Left lung (tissue), 10 donors: ENCODE data around the gene RGS11. TPM values are rescaled to one million over a fixed set of nuclear protein-coding genes. Genes with fewer than 3 reads are reported as not detected.

Experiments
- ATAC-seq: fragments of 200-7000 bp; cut with Tn5 transposase; one replicate; pipeline ENCODE4 v1.9.1; 2020; ENCODE audit warnings: moderate library complexity
- DNase-seq, 4 donors: peaks; one replicate each; pipeline ENCODE4 v3.0.0-alpha.2; 2013 to 2020
- H3K27ac ChIP-seq, 2 donors: fragments of 200-600 bp; sonication (generic) in 1 of 2; one replicate each; pipeline versions ENCODE4 v1.5.0 to v1.8.0; 2020 to 2021
- H3K27me3 ChIP-seq, 2 donors: fragments of 200-600 bp; sonication (generic) in 1 of 2; one replicate each; pipeline versions ENCODE4 v1.5.0 to v1.8.0; 2020 to 2021
- H3K36me3 ChIP-seq, 2 donors: fragments of 200-600 bp; sonication (generic) in 1 of 2; one replicate each; pipeline versions ENCODE4 v1.5.0 to v1.8.0; 2020 to 2021
- H3K4me1 ChIP-seq, 2 donors: fragments of 200-600 bp; one replicate each; pipeline ENCODE4 v1.8.0; 2021
- H3K4me3 ChIP-seq, 2 donors: fragments of 200-600 bp; sonication (generic) in 1 of 2; one replicate each; pipeline versions ENCODE4 v1.5.0 to v1.8.0; 2020 to 2021; ENCODE audit warnings: mild to moderate bottlenecking in 1 of 2
- H3K9me3 ChIP-seq, 2 donors: fragments of 200-600 bp; sonication (generic) in 1 of 2; one replicate each; pipeline versions ENCODE4 v1.5.0 to v1.8.0; 2020 to 2021
- CTCF ChIP-seq, 2 donors: fragments of 200-600 bp; sonication (generic) in 1 of 2; IDR thresholded peaks; one replicate each; pipeline versions ENCODE4 v1.5.0 to v1.8.0; 2021; ENCODE audit warnings: antibody characterized with exemption in 2 of 2
- intact Hi-C, 2 donors: fragments of 100-400 bp; cut with DNase I; formaldehyde crosslinking; loops; one replicate each; pipeline versions ENCODE4 v1.11.2 to v1.14.2; 2022
- polyA plus RNA-seq, 6 donors: library from polyadenylated mRNA; unstranded; fragments of 120-200 nt; gene quantifications; one replicate each; pipeline ENCODE4 v1.2.1, GENCODE V29; 2013; ENCODE audit not compliant: insufficient read length in 6 of 6
- total RNA-seq, 2 donors: library from RNA; stranded (reverse); fragmentation: NEBNext Ultra II Directional; extraction: Animal tissue kit (Norgen Biotek cat#: 25700); gene quantifications; one replicate each; pipeline ENCODE4 v1.2.1, GENCODE V29; 2021
- donor health status: DM: no; HTN: yes; CAD: no.
- donor health status: DM: no; HTN: no; CAD: no.

RGS11 gene
- total and polyA plus RNA-seq, 8 donors: 1.8 to 8.3 (median 4.1) TPM

- peak; percentile 21 for ATAC-seq
- H3K36me3 ChIP-seq: peaks cover 0 to 41% of the 10 kb centered on the region in 2 donors
- peaks cover 14 to 29% of the 10 kb centered on the region in 2 donors for H3K4me1 ChIP-seq
- no peaks in the 10 kb centered on the region for H3K9me3 ChIP-seq
- no peaks in the 10 kb centered on the region for H3K27me3 ChIP-seq
- no peak for TF ChIP-seq CTCF (IDR thresholded peaks at IDR 0.05)
- H3K27ac ChIP-seq: peak overlapping the region; percentile 95 to 96
- H3K4me3 ChIP-seq: peak overlapping the region; percentile 90 to 94
- no peak for DNase-seq
- intact Hi-C loops: no loop called here
These were observed 47.4 kb downstream of the RGS11 start for GRCh38 chr16:228151-228851.

- Histone ChIP-seq H3K36me3 (peaks cover 0 to 100% of the 10 kb centered on the region in 2 donors), H3K27me3 (no peaks in the 10 kb centered on the region), H3K9me3 (no peaks in the 10 kb centered on the region), H3K27ac (no peak overlapping the region), H3K4me1 (no peaks in the 10 kb centered on the region), H3K4me3 (no peak overlapping the region)
- ATAC-seq (no peak), DNase-seq (no peak)
- intact Hi-C loops: no loop called here
- no peak for TF ChIP-seq CTCF (IDR thresholded peaks at IDR 0.05)
These were observed 55.7 kb downstream of the RGS11 start for GRCh38 chr16:220021-220420.

Other genes starting within 250 kb of the RGS11 start
- 10 to 100 TPM; 12.6 to 13.4 TPM for gene POLR3K, start 222.3 kb downstream of the RGS11 start, total RNA-seq
- gene POLR3K, start 222.3 kb downstream of the RGS11 start, polyA plus RNA-seq: 10 to 100 TPM in 5 of 6 donors, 1 to 10 TPM in 1; 9.6 to 12.1 (median 10.6) TPM
- 10 to 100 TPM; 19.1 to 22.2 TPM for gene SNRNP25, start 222.1 kb downstream of the RGS11 start, total RNA-seq
- 10 to 100 TPM; 33.5 to 51.5 (median 40.6) TPM for gene SNRNP25, start 222.1 kb downstream of the RGS11 start, polyA plus RNA-seq
- 10 to 100 TPM; 33.4 to 45.0 TPM for gene RHBDF1, start 203.3 kb downstream of the RGS11 start, total RNA-seq
- 10 to 100 TPM; 34.7 to 50.0 (median 39.7) TPM for gene RHBDF1, start 203.3 kb downstream of the RGS11 start, polyA plus RNA-seq
- 10 to 100 TPM; 46.3 to 47.6 TPM for gene MPG, start 197.7 kb downstream of the RGS11 start, total RNA-seq
- gene MPG, start 197.7 kb downstream of the RGS11 start, polyA plus RNA-seq: 10 to 100 TPM; 22.2 to 35.9 (median 24.8) TPM
- gene NPRL3, start 137.3 kb downstream of the RGS11 start, total RNA-seq: 10 to 100 TPM; 29.5 to 39.5 TPM
- 10 to 100 TPM; 29.3 to 35.1 (median 33.4) TPM for gene NPRL3, start 137.3 kb downstream of the RGS11 start, polyA plus RNA-seq
- not detected for gene HBZ, start 123.3 kb downstream of the RGS11 start, total RNA-seq
- gene HBZ, start 123.3 kb downstream of the RGS11 start, polyA plus RNA-seq: 1 to 10 TPM in 5 of 6 donors, under 1 TPM in 1; 0.52 to 8.7 (median 4.2) TPM
- not detected for gene HBM, start 110.0 kb downstream of the RGS11 start, total RNA-seq
- gene HBM, start 110.0 kb downstream of the RGS11 start, polyA plus RNA-seq: 10 to 100 TPM in 2 of 6 donors, 1 to 10 TPM in 4; 2.8 to 12.6 (median 6.9) TPM
- gene HBA2, start 103.1 kb downstream of the RGS11 start, total RNA-seq: 100 to 1,000 TPM; 142 to 149 TPM
- gene HBA2, start 103.1 kb downstream of the RGS11 start, polyA plus RNA-seq: 1,000 to 10,000 TPM in 5 of 6 donors, 100 to 1,000 TPM in 1; 922 to 5,766 (median 2,352) TPM
- 100 to 1,000 TPM; 159 to 211 TPM for gene HBA1, start 99.3 kb downstream of the RGS11 start, total RNA-seq
- 1,000 to 10,000 TPM in 4 of 6 donors, 100 to 1,000 TPM in 2; 599 to 3,734 (median 1,618) TPM for gene HBA1, start 99.3 kb downstream of the RGS11 start, polyA plus RNA-seq
- gene HBQ1, start 95.5 kb downstream of the RGS11 start, total RNA-seq: not detected
- gene HBQ1, start 95.5 kb downstream of the RGS11 start, polyA plus RNA-seq: 1 to 10 TPM in 3 of 6 donors, under 1 TPM in 3; 0.42 to 1.8 (median 1.1) TPM
- gene LUC7L, start 46.5 kb downstream of the RGS11 start, total RNA-seq: 10 to 100 TPM; 55.5 to 62.7 TPM
- 100 to 1,000 TPM; 108 to 173 (median 149) TPM for gene LUC7L, start 46.5 kb downstream of the RGS11 start, polyA plus RNA-seq
- gene FAM234A, start 41.1 kb downstream of the RGS11 start, total RNA-seq: 10 to 100 TPM; 63.5 to 92.6 TPM
- gene FAM234A, start 41.1 kb downstream of the RGS11 start, polyA plus RNA-seq: 10 to 100 TPM; 49.7 to 61.5 (median 55.5) TPM
- 1 to 10 TPM; 1.0 to 1.1 TPM for gene ARHGDIG, start 4.6 kb upstream of the RGS11 start, total RNA-seq
- gene ARHGDIG, start 4.6 kb upstream of the RGS11 start, polyA plus RNA-seq: 1 to 10 TPM in 2 of 6 donors, under 1 TPM in 3, not detected in 1; 0.52 to 2.6 (median 0.97) TPM
- gene PDIA2, start 7.2 kb upstream of the RGS11 start, total RNA-seq: under 1 TPM; 0.32 to 0.60 TPM
- gene PDIA2, start 7.2 kb upstream of the RGS11 start, polyA plus RNA-seq: 1 to 10 TPM in 1 of 6 donors, under 1 TPM in 5; 0.29 to 1.2 (median 0.67) TPM
- gene AXIN1, start 76.8 kb upstream of the RGS11 start, total RNA-seq: 10 to 100 TPM; 21.7 to 22.7 TPM
- gene AXIN1, start 76.8 kb upstream of the RGS11 start, polyA plus RNA-seq: 10 to 100 TPM; 14.0 to 23.4 (median 17.5) TPM
- gene MRPL28, start 94.6 kb upstream of the RGS11 start, total RNA-seq: 10 to 100 TPM; 45.4 to 48.1 TPM
- 10 to 100 TPM; 39.6 to 59.4 (median 48.5) TPM for gene MRPL28, start 94.6 kb upstream of the RGS11 start, polyA plus RNA-seq
- 10 to 100 TPM; 76.3 to 88.4 TPM for gene PGAP6, start 106.0 kb upstream of the RGS11 start, total RNA-seq
- gene PGAP6, start 106.0 kb upstream of the RGS11 start, polyA plus RNA-seq: 10 to 100 TPM; 37.3 to 52.8 (median 41.8) TPM
- gene NME4, start 121.3 kb upstream of the RGS11 start, total RNA-seq: 10 to 100 TPM; 72.3 to 78.1 TPM
- 100 to 1,000 TPM; 149 to 199 (median 168) TPM for gene NME4, start 121.3 kb upstream of the RGS11 start, polyA plus RNA-seq
- 10 to 100 TPM; 14.4 to 17.1 TPM for gene DECR2, start 125.9 kb upstream of the RGS11 start, total RNA-seq
- 10 to 100 TPM; 10.3 to 25.1 (median 16.7) TPM for gene DECR2, start 125.9 kb upstream of the RGS11 start, polyA plus RNA-seq
- 10 to 100 TPM; 28.1 to 38.0 TPM for gene RAB11FIP3, start 149.7 kb upstream of the RGS11 start, total RNA-seq
- gene RAB11FIP3, start 149.7 kb upstream of the RGS11 start, polyA plus RNA-seq: 10 to 100 TPM; 48.8 to 64.0 (median 56.7) TPM